Measurements from ENCODE around the gene PPT2. TPM values are rescaled to one million over a fixed set of nuclear protein-coding genes. Genes with fewer than 3 reads are reported as not detected.

The PPT2 gene
- total RNA-seq, 1 experiment from 2014 or later: 46.3 TPM

DNA sequence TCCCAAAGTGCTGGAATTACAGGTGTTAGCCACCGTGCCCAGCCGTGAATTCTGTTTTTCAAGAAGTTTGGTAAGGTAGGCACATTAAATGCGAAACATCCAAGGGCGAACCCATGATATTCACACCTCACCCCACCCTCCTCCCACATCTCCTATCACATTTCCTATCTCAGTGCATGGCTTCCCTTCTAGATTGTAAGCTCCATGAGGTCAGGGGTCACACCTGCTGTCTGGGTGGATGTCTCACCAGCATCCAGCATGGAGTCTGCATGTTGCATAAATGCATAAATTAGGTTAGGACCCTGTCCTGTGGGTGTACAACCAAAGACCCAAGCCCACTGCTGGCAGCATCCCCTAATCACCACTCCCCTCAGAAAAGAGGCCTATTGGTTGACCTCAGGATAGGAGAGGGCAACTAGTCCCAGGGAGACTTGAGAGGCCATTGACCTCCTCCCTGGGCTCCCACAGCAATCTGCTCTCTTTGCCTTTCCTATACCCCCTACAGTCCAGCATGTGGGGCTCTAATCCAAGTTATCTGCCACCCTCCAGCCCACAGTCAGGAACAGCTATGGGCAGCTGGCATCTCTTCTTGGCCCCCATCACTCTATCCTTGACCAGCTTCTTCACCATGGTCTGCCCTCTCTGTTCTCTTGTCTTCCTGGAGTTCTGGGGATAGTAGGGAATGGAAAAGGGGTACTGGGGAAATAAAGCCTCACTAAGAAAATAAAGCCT, 6.4 kb upstream of the PPT2 start:
- no peaks in the 10 kb centered on the region for H4K20me1 ChIP-seq (ENCODE audit: control insufficient read depth, insufficient read depth, insufficient read length)
- no peak overlapping the region for H3T11ph ChIP-seq (ENCODE audit: low read length)
- H3K23me2 ChIP-seq (ENCODE audit: insufficient read length, low read depth, low read length, poor library complexity, severe bottlenecking): peaks cover 21% of the 10 kb centered on the region
- no peak overlapping the region for H3K56ac ChIP-seq (ENCODE audit: insufficient read length, low read depth, low read length)
- no peak overlapping the region for H2BK20ac ChIP-seq (ENCODE audit: low read depth, low read length, poor library complexity, severe bottlenecking)
- no peaks in the 10 kb centered on the region for H3K79me2 ChIP-seq (ENCODE audit: insufficient read depth, low read length)
- peaks cover 0 to 8% (median 3%) of the 10 kb centered on the region in 3 experiments; a peak in 2 of 7 replicates for H3K36me3 Mint-ChIP-seq (ENCODE audit: insufficient read depth in 1 of 3, low read depth in 3 of 3)
- no peak overlapping the region for H3K27ac ChIP-seq (ENCODE audit: insufficient read length, low read depth, low read length)
- no peak overlapping the region for H4K8ac ChIP-seq (replicated peaks; ENCODE audit: insufficient read length, low read depth, low read length)
- no peaks in the 10 kb centered on the region; a peak in 1 of 5 replicates for H3K9me3 Mint-ChIP-seq
- H2AFZ ChIP-seq (ENCODE audit: low read length): no peak overlapping the region
- H3K4me2 ChIP-seq (ENCODE audit: insufficient read depth, insufficient read length, low read length): no peak overlapping the region
- H4K5ac ChIP-seq (ENCODE audit: insufficient read length, low read depth, low read length): no peak overlapping the region
- no peak overlapping the region for H2BK120ac ChIP-seq (ENCODE audit: low read depth, low read length, poor library complexity, severe bottlenecking)
- DNase-seq: no peak
- no peak overlapping the region for H3K23ac ChIP-seq (ENCODE audit: insufficient read length, low read depth, low read length)
- peaks cover 32 to 55% of the 10 kb centered on the region in 2 experiments for H3K4me1 Mint-ChIP-seq
- H3K27ac Mint-ChIP-seq: no peak overlapping the region; a peak in 1 of 7 replicates
- H4K91ac ChIP-seq (ENCODE audit: insufficient read length, low read depth, low read length): no peak overlapping the region
- no peak overlapping the region for H3K4ac ChIP-seq (ENCODE audit: low read depth, low read length)
- no peaks in the 10 kb centered on the region for H3K79me1 ChIP-seq (ENCODE audit: insufficient read depth, low read depth, low read length, poor library complexity, severe bottlenecking)
- no peaks in the 10 kb centered on the region for H3K9me3 ChIP-seq (ENCODE audit: control insufficient read depth, low read depth, low read length)
- H2BK12ac ChIP-seq (ENCODE audit: insufficient read length, low read depth, low read length): no peak overlapping the region
- H3K27me3 ChIP-seq (ENCODE audit: insufficient read depth, low read length): no peaks in the 10 kb centered on the region; the same call in 1 of the 2 replicates
- no CpG with 5 or more reads among the region's 4 CpGs for whole genome bisulfite sequencing (ENCODE audit: extremely low coverage, insufficient read length, low lambda C conversion rate)
- TF ChIP-seq CTCF (conservative IDR thresholded peaks at IDR 0.05): no peak
- H3K9ac ChIP-seq (ENCODE audit: extremely low read depth, insufficient read length, low read length): no peak overlapping the region
- H3K18ac ChIP-seq (ENCODE audit: insufficient read length, low read depth, low read length): no peak overlapping the region
- H3K27me3 Mint-ChIP-seq (ENCODE audit: low read depth): peaks cover 4% of the 10 kb centered on the region; the same call in 1 of the 2 replicates
- peak overlapping the region in 1 of 2 experiments; percentile 30; a peak in 1 of 5 replicates for H3K4me3 Mint-ChIP-seq
- H2AK5ac ChIP-seq (ENCODE audit: insufficient read length, low read length): no peak overlapping the region
- peaks cover 9% of the 10 kb centered on the region for H3K4me1 ChIP-seq (ENCODE audit: insufficient read depth, low read length)
- H3K14ac ChIP-seq (ENCODE audit: insufficient read depth, low read length): no peak overlapping the region
- H2BK15ac ChIP-seq (ENCODE audit: low read depth, low read length): no peak overlapping the region
- no peak overlapping the region for H2BK5ac ChIP-seq (ENCODE audit: insufficient read length, low read length)
